Measurements from ENCODE around the gene TUBGCP2.
"Not testable (repeated sequence)": the region's sequence is repeated elsewhere in the genome, so short reads cannot be mapped to it uniquely, and the experiment has no call there.

TUBGCP2 gene

GRCh38 chr10:133324198-133324792 lies 15.6 kb upstream of the TUBGCP2 start:
- peak; percentile 76 for DNase-seq

- DNase-seq, result not testable (repeated sequence)
Observed at GRCh38 chr10:133322064-133322709, 13.5 kb upstream of the TUBGCP2 start.

DNA sequence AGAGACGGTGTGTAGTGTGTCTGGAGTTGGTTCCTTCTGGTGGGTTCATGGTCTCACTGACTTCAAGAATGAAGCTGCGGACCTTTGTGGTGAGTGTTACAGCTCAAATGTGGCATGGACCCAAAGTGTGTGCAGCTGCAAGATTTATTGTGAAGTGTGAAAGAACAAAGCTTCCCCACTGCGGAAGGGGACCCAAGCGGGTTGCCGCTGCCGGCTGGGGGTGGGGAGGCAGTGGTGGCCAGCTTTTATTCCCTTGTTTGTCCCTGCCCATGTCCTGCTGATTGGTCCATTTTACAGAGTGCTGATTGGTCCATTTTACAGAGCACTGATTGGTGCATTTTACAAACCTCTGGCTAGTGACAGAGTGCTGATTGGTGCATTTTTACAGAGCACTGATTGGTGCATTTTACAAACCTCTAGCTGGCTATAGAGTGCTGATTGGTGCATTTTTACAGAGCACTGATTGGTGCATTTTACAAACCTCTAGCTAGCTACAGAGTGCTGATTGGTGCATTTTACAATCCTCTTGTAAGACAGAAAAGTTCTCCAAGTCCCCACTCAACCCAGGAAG lies 12.3 kb upstream of the TUBGCP2 start:
- not testable (repeated sequence) for DNase-seq

- peak; percentile 85 for DNase-seq
Observed at GRCh38 chr10:133318494-133319127, 9.9 kb upstream of the TUBGCP2 start.

GRCh38 chr10:133316732-133317131 lies 8.1 kb upstream of the TUBGCP2 start:
- DNase-seq, result no peak

- DNase-seq, result no peak
Observed at GRCh38 chr10:133316266-133316665, 7.6 kb upstream of the TUBGCP2 start.

- DNase-seq, result no peak
Observed at GRCh38 chr10:133315847-133316246, 7.2 kb upstream of the TUBGCP2 start.

DNA sequence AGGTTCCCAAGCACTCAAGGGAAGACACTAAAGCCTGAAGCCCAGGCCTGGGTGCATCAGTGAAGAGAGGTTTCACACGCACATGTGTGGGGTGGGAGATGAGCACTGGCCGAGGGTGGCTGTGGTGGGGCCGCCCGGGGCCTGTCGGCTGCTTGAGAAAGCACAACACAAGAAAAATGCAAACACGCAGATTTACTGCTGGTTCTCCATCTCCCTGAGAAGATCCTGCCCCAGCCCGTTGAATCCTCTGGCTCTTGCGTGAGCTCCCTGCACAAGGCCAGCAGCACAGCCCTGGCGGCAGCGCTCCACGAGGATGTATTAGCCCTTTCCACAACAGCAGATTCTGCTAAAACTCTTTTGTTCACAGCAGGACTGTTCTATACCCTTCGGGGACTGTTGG lies 6.2 kb upstream of the TUBGCP2 start:
- no peak for DNase-seq

GRCh38 chr10:133313192-133313591 lies 4.5 kb upstream of the TUBGCP2 start:
- no peak for DNase-seq

GRCh38 chr10:133312769-133313145 lies 4.1 kb upstream of the TUBGCP2 start:
- no peak for DNase-seq

GRCh38 chr10:133312016-133312768 lies 3.5 kb upstream of the TUBGCP2 start:
- DNase-seq, result no peak

- DNase-seq, result no peak
Observed at GRCh38 chr10:133311570-133311969, 2.9 kb upstream of the TUBGCP2 start.

GRCh38 chr10:133310789-133311188 lies 2.1 kb upstream of the TUBGCP2 start:
- no peak for DNase-seq

DNA sequence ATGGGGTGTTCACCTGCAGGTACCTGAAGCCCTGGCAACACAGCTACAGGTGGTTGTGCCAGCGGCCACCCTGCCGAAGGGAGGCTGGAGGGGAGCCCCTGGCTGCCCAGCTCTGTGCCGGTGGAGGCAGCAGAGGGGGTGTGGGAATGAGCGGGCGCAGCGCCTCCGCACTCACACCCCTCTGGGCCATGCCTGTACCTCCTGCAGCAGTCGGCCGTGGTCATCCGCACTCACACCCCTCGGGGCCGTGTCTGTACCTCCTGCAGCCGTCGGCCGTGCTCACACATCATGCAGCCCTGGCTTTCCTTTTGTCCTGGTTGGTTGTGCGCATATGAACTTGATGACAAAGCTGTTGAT lies 1.7 kb upstream of the TUBGCP2 start:
- no peak for DNase-seq

DNA sequence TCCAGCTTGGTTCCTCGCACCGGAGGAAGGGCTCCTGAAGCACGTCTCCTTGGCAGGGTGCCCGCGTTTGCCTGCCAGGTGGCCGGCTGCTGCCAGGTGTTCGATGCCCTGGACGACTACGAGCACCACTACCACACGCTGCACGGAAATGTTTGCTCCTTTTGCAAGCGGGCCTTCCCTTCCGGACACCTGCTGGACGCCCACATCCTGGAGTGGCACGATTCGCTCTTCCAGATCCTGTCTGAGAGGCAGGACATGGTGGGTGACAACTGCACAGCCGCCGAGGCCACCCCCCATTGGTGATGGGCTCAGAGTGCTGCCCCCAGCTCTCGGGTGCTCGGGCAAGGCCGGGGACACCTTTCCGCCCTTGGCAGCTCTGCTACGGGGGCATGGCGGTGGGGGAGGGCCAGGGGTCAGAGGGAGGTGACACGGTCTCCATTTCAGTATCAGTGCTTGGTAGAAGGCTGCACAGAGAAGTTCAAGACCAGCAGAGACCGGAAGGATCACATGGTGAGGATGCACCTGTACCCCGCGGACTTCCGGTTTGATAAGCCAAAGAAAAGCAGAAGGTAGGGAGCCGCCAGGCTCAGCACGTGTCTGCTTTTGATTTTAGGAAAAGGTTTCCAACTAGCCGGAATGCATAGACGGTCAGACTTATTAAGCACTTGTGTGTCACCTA lies 1.2 kb upstream of the TUBGCP2 start:
- no peak for DNase-seq

DNA sequence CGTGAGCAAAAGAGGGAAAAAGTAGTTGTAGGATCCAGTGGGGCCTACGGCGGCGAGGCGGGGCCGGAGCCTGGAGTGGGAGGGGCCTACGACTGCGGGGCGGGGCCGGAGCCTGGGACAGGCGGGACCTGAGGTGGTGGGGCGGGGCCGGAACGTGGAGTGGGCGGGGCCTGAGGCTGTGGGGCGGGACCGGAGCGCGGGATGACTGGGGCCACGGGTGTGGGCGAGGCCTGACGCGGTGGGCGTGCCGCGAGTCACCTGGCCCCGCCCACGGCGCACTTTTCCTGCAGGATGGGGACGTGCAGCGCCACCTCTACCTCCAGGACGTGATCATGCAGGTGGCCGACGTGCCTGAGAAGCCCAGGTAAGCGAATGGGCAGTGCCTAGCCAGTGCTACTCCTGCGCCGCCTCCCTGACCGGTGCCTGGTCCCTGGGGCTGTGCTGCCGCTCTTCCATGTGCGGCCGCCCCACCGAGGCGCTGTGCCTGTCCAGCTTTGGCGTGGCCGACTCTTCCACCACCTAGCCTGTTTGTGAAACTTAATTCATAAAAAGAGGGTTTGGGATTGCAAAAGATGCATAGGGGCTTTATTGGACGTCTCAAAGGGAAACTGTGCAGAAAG lies 538 bp upstream of the TUBGCP2 start:
- peak; percentile 97 for DNase-seq

DNA sequence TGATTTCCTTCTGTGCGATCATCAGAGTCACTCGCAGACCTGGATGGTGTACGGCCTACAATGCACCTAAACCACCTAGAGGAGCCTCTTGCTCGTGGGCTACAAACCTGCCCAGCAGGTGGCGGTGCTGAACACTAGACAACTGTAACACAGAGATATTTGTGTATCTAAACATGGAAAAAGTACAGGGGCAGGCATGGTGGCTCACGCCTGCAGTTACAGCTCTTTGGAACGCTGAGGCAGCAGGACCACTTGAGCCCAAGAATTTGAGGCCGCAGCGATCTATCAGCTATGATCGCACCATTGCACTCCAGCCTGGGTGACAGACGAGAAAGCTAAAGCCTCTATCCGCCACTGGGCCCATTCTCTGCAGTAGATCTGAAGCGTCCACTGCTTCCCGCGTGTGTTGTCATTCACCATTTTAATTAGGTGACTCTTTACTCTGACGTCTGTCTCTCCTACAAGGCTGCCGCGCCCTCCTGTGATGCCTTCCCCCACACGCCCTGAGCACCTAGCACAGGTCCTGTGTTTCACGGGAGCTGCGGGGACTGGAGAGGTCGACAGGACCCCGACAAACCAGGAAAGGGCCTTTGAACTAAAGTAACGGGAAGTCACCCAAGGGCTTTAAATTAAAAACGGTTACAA lies 774 bp downstream of the TUBGCP2 start:
- DNase-seq, result peak; percentile 90

DNA sequence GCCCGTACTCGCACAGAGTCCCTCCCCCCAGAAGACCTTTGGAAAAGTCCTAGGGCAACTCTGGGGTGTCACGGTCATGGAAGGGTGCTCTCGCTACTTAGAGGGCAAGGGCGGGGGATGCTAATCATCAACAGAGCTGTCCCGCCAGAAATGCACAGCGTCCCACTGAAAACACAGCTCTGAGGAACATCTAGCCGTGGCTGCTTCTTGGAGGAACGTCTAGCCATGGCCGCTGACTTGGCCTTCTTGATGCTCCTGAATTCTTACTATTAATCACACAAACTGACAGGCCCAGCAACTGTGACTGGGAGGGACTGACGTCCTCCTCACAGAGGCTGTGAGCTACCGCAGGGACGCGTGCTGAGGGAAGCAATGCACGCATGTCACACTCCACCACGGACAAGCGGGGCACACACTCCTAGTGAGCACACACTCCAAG lies 1.7 kb downstream of the TUBGCP2 start:
- no peak for DNase-seq

GRCh38 chr10:133306097-133306476 lies 2.6 kb downstream of the TUBGCP2 start:
- no peak for DNase-seq

GRCh38 chr10:133303206-133303605 lies 5.5 kb downstream of the TUBGCP2 start:
- DNase-seq, result no peak

- no peak for DNase-seq
Observed at GRCh38 chr10:133302230-133302629, 6.4 kb downstream of the TUBGCP2 start.

GRCh38 chr10:133299738-133300137 lies 8.9 kb downstream of the TUBGCP2 start:
- DNase-seq, result no peak
